Measurements from ENCODE around the gene UBE2H. TPM values are rescaled to one million over a fixed set of nuclear protein-coding genes. Genes with fewer than 3 reads are reported as not detected.
A peak's percentile ranks its signal among the peaks of the same experiment; 100 is the strongest.

Gene UBE2H
- total and polyA plus RNA-seq, 8 donors = 19.2 to 150 (median 49.0) TPM

DNA sequence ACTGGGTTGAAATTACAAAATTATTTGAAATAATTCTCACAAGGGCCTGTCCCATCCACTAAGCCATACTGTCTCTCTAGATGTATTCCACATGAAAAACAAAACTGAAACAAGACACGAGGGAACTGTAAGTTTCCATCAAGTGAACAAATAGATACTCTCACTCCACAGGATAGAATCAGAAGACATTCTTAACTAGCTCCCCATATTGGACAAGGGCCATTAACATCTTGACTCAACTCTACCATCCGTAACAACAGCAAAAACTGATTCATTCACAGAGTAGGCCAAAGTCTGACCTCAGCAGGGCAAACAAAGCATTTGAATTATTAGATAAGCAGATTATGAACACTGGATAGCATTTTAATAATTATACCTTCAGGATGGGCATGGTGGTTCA is 29.1 kb downstream of the UBE2H start:
- WGBS, 5 donors = 19 to 27% (median 25%) methylated on average over 2 of the region's 2 CpGs
- H3K4me1 ChIP-seq = peaks cover 0 to 70% (median 31%) of the 10 kb centered on the region in 4 donors
- H3K9me3 ChIP-seq = no peaks in the 10 kb centered on the region
- H3K27ac ChIP-seq = peak overlapping the region in 3 of 5 donors; percentile 1 to 44 (median 16)
- no peak overlapping the region for H3K4me3 ChIP-seq
- TF ChIP-seq, protein P1, sequence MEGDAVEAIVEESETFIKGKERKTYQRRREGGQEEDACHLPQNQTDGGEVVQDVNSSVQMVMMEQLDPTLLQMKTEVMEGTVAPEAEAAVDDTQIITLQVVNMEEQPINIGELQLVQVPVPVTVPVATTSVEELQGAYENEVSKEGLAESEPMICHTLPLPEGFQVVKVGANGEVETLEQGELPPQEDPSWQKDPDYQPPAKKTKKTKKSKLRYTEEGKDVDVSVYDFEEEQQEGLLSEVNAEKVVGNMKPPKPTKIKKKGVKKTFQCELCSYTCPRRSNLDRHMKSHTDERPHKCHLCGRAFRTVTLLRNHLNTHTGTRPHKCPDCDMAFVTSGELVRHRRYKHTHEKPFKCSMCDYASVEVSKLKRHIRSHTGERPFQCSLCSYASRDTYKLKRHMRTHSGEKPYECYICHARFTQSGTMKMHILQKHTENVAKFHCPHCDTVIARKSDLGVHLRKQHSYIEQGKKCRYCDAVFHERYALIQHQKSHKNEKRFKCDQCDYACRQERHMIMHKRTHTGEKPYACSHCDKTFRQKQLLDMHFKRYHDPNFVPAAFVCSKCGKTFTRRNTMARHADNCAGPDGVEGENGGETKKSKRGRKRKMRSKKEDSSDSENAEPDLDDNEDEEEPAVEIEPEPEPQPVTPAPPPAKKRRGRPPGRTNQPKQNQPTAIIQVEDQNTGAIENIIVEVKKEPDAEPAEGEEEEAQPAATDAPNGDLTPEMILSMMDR (IDR thresholded peaks at IDR 0.05) = no peak
- peak in 1 of 3 donors; percentile 46 for TF ChIP-seq POLR2AphosphoS5 (IDR thresholded peaks at IDR 0.05)
- no peak for DNase-seq
- H3K36me3 ChIP-seq = peaks cover 6 to 24% (median 21%) of the 10 kb centered on the region in 4 donors
- intact Hi-C loops (cut with DNase I; ENCODE audit: low total_unique reads) = no loop called here
- H3K27me3 ChIP-seq = no peaks in the 10 kb centered on the region

DNA sequence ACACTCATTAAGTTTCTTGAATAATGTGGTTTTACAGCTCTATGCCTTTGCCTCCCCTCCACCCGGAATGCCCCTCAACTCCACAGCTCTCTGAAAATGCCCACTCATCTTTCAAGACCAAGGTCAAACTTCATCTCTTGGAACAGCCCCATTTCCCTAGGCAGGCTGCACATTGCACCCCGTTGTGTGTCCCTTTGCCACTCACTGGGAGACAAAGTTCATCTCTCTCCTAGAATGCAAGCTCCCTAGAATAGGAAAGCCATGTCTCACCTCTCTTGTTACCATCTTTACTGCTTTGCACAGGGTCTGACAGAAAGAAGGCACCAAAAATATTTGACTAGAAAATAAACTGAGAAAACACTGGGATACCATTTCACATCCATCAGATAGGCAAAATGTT is 33.3 kb downstream of the UBE2H start:
- Histone ChIP-seq H3K4me1 (peaks cover 22 to 83% (median 52%) of the 10 kb centered on the region in 4 donors), H3K36me3 (peaks cover 2 to 13% (median 6%) of the 10 kb centered on the region in 4 donors), H3K9me3 (no peaks in the 10 kb centered on the region), H3K4me3 (no peak overlapping the region), H3K27me3 (no peaks in the 10 kb centered on the region), H3K27ac (no peak overlapping the region)
- no peak for DNase-seq
- intact Hi-C loops (cut with DNase I; ENCODE audit: low total_unique reads) = no loop called here
- WGBS, 5 donors = 87 to 96% (median 91%) methylated on average over 2 of the region's 2 CpGs
- TF ChIP-seq EP300 (IDR thresholded peaks at IDR 0.05) (no peak), POLR2A (IDR thresholded peaks at IDR 0.05) (no peak), POLR2AphosphoS5 (IDR thresholded peaks at IDR 0.05) (no peak)
- TF ChIP-seq, protein P1 (IDR thresholded peaks at IDR 0.05) = no peak

DNA sequence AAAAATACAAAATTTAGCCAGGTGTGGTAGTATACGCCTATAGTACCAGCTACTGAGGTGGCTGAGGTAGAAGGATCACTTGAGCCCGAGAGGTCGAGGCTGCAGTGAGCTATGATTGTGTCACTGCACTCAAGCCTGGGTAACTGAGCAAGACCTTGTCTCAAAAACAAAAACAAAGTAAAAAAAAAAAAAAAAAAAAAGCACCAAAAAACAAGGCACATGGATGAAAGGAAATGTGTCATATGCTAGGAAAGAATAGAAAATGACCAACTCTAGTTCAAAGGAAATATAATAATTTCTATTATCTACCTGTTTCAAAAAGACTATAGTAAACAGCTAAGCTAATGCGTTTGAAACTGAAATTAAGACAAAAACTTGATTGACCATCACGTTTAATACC is 33.8 kb downstream of the UBE2H start:
- H3K27me3 ChIP-seq = no peaks in the 10 kb centered on the region
- TF ChIP-seq EP300 (IDR thresholded peaks at IDR 0.05) (no peak), POLR2A (IDR thresholded peaks at IDR 0.05) (no peak), POLR2AphosphoS5 (IDR thresholded peaks at IDR 0.05) (no peak)
- TF ChIP-seq, protein P1 (IDR thresholded peaks at IDR 0.05) = no peak
- intact Hi-C loops (cut with DNase I; ENCODE audit: low total_unique reads) = no loop called here
- WGBS, 5 donors = 75 to 89% (median 88%) methylated on average over 5 of the region's 5 CpGs
- peaks cover 2 to 13% (median 6%) of the 10 kb centered on the region in 4 donors for H3K36me3 ChIP-seq
- no peak for DNase-seq
- H3K9me3 ChIP-seq = no peaks in the 10 kb centered on the region
- no peak overlapping the region for H3K27ac ChIP-seq
- H3K4me1 ChIP-seq = peaks cover 28 to 83% (median 53%) of the 10 kb centered on the region in 4 donors
- H3K4me3 ChIP-seq = no peak overlapping the region

DNA sequence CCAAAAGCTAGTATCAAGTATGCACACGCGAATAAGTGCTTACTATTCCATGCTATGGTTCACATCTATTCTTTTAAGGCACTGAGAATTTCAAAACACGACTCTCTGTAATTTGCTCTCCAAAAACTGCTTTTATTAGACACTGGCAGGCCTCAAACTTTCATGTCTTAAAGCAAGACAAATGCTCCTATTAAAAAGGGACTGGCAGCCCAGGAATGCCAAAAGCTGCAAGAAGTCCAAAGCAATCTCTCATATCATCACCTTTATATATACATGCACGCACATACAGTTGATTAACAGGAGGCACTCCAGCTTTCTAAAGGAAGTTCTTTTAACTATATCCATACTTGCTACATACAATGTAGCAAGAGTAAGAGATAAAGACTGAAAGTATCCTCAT is 34.8 kb downstream of the UBE2H start:
- intact Hi-C loops (cut with DNase I; ENCODE audit: low total_unique reads) = no loop called here
- Histone ChIP-seq H3K27me3 (no peaks in the 10 kb centered on the region), H3K4me3 (no peak overlapping the region), H3K36me3 (peaks cover 2 to 12% (median 6%) of the 10 kb centered on the region in 4 donors), H3K4me1 (peaks cover 29 to 85% (median 51%) of the 10 kb centered on the region in 4 donors), H3K27ac (no peak overlapping the region), H3K9me3 (no peaks in the 10 kb centered on the region)
- no peak for DNase-seq
- TF ChIP-seq EP300 (IDR thresholded peaks at IDR 0.05) = no peak
- no peak for TF ChIP-seq POLR2AphosphoS5 (IDR thresholded peaks at IDR 0.05)
- TF ChIP-seq, protein P1 (IDR thresholded peaks at IDR 0.05) = no peak
- TF ChIP-seq POLR2A (IDR thresholded peaks at IDR 0.05) = no peak
- 42 to 59% (median 48%) methylated on average over 4 of the region's 4 CpGs for WGBS, 5 donors

Measured in stomach (tissue), 9 donors.